AG10803 (cell line): ENCODE data around the gene DTWD2.
A peak's percentile ranks its signal among the peaks of the same experiment; 100 is the strongest.
"Not testable (repeated sequence)": the region's sequence is repeated elsewhere in the genome, so short reads cannot be mapped to it uniquely, and the experiment has no call there.

Experiments
- DNase-seq: peaks from one replicate; pipeline ENCODE4 v3.0.0; 2010; ENCODE audit warnings: low read depth
- H3K4me3 ChIP-seq: 2 replicates; pipeline ENCODE4 v1.5.1; 2011; ENCODE audit warnings: mild to moderate bottlenecking, low read length, control low read depth
- TF ChIP-seq, protein P1 (sequence below): conservative IDR thresholded peaks from 2 replicates; pipeline ENCODE4 v1.5.1; 2011; ENCODE audit warnings: mild to moderate bottlenecking, low read length, control low read depth, inconsistent platforms

Gene DTWD2

GRCh38 chr5:118965890-118966289 is 22.5 kb downstream of the DTWD2 start:
- no peak for DNase-seq
- TF ChIP-seq, protein P1, sequence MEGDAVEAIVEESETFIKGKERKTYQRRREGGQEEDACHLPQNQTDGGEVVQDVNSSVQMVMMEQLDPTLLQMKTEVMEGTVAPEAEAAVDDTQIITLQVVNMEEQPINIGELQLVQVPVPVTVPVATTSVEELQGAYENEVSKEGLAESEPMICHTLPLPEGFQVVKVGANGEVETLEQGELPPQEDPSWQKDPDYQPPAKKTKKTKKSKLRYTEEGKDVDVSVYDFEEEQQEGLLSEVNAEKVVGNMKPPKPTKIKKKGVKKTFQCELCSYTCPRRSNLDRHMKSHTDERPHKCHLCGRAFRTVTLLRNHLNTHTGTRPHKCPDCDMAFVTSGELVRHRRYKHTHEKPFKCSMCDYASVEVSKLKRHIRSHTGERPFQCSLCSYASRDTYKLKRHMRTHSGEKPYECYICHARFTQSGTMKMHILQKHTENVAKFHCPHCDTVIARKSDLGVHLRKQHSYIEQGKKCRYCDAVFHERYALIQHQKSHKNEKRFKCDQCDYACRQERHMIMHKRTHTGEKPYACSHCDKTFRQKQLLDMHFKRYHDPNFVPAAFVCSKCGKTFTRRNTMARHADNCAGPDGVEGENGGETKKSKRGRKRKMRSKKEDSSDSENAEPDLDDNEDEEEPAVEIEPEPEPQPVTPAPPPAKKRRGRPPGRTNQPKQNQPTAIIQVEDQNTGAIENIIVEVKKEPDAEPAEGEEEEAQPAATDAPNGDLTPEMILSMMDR, result no peak
- H3K4me3 ChIP-seq, result no peak overlapping the region

DNA sequence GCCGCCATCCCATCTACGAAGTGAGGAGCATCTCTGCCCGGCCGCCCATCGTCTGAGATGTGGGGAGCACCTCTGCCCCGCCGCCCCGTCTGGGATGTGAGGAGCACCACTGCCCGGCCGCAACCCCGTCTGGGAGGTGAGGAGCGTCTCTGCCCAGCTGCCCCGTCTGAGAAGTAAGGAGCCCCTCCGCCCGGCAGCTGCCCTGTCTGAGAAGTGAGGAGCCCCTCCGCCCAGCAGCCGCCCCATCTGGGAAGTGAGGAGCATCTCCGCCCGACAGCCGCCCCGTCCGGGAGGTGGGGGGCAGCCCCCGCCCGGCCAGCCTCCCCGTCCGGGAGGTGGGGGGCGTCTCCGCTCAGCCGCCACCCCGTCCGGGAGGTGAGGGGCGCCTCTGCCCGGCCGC is 23.4 kb downstream of the DTWD2 start:
- DNase-seq, H3K4me3 ChIP-seq: not testable (repeated sequence)

DNA sequence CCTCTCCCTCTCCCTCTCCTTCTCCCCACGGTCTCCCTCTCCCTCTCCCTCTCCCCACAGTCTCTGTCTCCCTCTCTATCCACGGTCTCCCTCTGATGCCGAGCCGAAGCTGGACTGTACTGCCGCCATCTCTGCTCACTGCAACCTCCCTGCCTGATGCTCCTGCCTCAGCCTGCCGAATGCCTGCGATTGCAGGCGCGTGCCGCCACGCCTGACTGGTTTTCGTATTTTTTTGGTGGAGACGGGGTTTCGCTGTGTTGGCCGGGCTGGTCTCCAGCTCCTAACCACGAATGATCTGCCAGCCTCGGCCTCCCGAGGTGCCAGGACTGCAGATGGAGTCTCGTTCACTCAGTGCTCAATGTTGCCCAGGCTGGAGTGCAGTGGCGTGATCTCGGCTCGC is 24.0 kb downstream of the DTWD2 start:
- H3K4me3 ChIP-seq, DNase-seq: not testable (repeated sequence)

- TF ChIP-seq, protein P1, result no peak
Observed at GRCh38 chr5:118963169-118963568, 25.2 kb downstream of the DTWD2 start.

GRCh38 chr5:118960557-118960956 is 27.8 kb downstream of the DTWD2 start:
- TF ChIP-seq, protein P1, result no peak
- DNase-seq, result no peak
- no peak overlapping the region for H3K4me3 ChIP-seq

More at GRCh38 chr5:118963169-118963568, 25.2 kb downstream of the DTWD2 start:
- no peak for DNase-seq
- no peak overlapping the region for H3K4me3 ChIP-seq

DNA sequence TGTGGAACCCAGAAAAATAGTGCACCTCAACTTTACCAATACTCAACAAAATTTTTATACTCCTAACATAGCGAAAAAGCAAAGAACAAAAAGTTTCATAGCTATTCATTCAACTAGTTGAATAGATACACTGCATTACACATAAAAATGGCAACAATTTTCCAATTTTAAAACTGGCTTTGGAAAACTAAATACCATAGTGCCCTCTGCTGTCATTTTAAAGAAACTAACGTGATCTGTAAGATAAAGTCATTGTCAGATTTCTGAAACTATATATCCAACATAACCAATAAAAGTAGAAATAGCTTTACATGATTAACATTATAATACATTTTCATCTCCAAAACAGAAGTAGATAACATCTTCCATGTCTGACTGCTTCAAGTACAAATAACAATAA is 31.6 kb downstream of the DTWD2 start:
- TF ChIP-seq, protein P1, result peak; percentile 44
- DNase-seq, result peak; percentile 18
- no peak overlapping the region for H3K4me3 ChIP-seq

DNA sequence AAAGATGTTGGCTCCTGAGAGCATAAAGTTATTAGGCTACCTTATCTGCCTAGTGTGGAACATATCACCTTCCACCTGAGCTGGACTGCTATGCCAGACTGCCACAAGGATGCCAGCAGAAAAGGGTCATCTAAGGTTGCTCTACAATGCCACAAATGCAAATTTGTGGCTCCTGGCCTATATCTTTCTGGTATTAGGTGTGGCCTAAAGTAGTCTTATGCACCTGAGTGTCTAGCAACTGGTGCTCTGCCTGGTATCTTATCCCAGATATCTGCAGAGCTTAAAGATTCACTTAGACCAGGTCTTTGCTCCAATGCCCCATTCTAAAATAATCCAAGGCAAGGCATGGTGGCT is 34.7 kb downstream of the DTWD2 start:
- TF ChIP-seq, protein P1, result no peak

DNA sequence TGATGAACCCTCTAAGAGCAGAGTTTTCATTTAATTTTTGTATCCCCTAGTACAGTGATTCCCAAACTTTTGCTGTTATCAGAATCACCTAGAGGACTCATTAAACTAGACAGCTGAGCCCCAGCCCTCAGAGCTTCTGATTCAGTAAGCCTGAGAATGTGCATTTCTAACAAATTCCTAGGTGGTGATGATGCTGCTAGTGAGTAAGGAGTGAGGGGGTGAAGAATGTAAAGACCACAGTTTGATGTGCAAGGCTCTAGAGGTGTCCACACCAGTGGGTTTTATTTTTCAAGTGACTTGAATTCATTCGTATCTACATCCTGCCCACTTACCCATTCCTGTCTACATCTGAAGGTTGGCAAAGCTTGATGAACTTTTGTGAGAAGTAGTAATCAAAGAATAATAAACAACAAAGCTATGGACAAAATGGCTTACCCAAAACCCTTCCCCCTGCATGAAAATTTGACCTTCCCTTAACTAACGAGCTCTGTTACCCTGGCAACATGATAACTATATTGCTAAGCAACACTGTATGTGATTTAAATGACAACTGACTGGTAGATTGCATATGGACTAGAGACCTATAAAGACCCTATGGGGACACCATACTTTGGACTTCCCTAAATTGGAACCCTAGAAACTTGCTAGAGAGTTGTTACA is 35.2 kb downstream of the DTWD2 start:
- H3K4me3 ChIP-seq, result no peak overlapping the region
- no peak for DNase-seq
- TF ChIP-seq, protein P1, result no peak

More for the DNA sequence above, 34.7 kb downstream of the DTWD2 start:
- DNase-seq, result no peak
- no peak overlapping the region for H3K4me3 ChIP-seq

DNA sequence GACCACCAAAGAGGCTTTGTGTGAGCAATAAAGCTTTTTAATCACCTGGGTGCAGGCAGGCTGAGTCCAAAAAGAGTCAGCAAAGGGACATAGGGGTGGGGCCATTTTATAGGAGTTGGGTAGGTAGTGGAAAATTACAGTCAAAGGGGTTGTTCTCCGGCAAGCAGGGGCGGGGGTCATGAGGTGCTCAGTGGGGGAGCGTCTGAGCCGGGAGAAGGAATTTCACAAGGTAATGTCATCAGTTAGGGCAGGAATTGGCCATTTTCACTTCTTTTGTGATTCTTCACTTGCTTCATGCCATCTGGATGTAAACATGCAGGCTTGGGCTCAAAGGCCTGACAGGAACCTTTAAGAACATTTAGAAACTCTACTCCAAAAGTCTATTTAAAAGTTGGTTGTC is 36.0 kb downstream of the DTWD2 start:
- not testable (repeated sequence) for H3K4me3 ChIP-seq, DNase-seq

- not testable (repeated sequence) for DNase-seq, H3K4me3 ChIP-seq
Observed at GRCh38 chr5:118950354-118950753, 38.0 kb downstream of the DTWD2 start.
